ENCODE measurements around the gene INO80.

INO80 gene

DNA sequence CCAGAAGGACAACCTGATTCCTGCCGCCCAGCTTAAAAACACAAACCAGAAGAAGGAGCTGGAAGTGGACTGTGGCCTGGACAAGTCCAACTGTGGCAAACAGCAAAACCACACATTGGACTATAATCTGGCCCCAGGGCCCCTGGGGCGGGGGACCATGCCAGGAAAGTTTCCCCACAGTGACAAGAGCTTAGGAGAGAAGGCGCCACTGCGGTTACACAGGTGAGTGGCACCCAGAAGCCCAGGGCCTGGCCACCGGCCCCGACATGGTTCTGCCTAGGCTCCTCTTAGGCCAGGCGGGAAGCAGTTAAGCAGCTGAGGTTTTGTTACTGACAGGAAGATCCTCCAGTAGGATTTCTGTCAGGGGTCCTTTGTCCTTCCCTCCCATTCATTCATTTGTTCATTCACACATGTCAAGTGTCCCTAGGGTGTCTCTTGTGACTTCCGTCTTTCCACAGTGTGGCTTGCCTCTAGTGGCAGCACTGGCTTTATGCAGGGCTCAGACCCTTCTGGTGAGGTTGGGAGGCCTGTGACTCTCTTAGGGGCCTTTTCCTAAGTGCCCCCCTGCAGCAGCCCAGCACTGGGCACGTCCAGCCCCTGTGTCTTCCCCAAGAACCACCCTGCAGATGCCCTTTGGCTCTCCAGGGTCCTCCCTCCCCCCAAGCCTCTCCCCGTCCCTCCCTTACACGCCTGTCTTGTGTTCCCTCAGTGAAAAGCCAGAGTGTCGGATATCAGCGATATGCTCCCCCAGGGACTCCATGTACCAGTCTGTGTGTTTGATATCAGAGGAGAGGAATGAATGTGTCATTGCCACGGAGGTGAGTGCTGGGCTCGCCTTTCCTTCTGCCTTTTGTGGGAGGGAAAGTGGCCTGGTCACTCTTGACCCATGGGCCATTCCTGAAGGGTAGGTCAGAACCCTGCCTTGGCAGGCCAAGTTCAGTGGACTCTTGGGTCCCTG, 179.1 kb downstream of the INO80 start:
- no peak for ATAC-seq
- TF ChIP-seq TCF4 (CRISPR knock-in tag; IDR thresholded peaks at IDR 0.05; ENCODE audit: borderline replicate concordance) (no peak), ZFP3 (CRISPR knock-in tag; IDR thresholded peaks at IDR 0.05) (no peak), PPARA (CRISPR knock-in tag; IDR thresholded peaks at IDR 0.05; ENCODE audit: borderline replicate concordance) (no peak), TOX (CRISPR knock-in tag; IDR thresholded peaks at IDR 0.05; ENCODE audit: borderline replicate concordance) (no peak), RARB (CRISPR knock-in tag; IDR thresholded peaks at IDR 0.05) (no peak), OSR1 (CRISPR knock-in tag; IDR thresholded peaks at IDR 0.05) (no peak), BACH2 (CRISPR knock-in tag; IDR thresholded peaks at IDR 0.05; ENCODE audit: borderline replicate concordance) (no peak), ZNF70 (CRISPR knock-in tag; IDR thresholded peaks at IDR 0.05) (no peak), ISL1 (CRISPR knock-in tag; IDR thresholded peaks at IDR 0.05) (no peak)
- TF ChIP-seq, protein P1, sequence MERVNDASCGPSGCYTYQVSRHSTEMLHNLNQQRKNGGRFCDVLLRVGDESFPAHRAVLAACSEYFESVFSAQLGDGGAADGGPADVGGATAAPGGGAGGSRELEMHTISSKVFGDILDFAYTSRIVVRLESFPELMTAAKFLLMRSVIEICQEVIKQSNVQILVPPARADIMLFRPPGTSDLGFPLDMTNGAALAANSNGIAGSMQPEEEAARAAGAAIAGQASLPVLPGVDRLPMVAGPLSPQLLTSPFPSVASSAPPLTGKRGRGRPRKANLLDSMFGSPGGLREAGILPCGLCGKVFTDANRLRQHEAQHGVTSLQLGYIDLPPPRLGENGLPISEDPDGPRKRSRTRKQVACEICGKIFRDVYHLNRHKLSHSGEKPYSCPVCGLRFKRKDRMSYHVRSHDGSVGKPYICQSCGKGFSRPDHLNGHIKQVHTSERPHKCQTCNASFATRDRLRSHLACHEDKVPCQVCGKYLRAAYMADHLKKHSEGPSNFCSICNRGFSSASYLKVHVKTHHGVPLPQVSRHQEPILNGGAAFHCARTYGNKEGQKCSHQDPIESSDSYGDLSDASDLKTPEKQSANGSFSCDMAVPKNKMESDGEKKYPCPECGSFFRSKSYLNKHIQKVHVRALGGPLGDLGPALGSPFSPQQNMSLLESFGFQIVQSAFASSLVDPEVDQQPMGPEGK (CRISPR knock-in tag; IDR thresholded peaks at IDR 0.05; ENCODE audit: borderline replicate concordance), result no peak
- TF ChIP-seq, protein P2, sequence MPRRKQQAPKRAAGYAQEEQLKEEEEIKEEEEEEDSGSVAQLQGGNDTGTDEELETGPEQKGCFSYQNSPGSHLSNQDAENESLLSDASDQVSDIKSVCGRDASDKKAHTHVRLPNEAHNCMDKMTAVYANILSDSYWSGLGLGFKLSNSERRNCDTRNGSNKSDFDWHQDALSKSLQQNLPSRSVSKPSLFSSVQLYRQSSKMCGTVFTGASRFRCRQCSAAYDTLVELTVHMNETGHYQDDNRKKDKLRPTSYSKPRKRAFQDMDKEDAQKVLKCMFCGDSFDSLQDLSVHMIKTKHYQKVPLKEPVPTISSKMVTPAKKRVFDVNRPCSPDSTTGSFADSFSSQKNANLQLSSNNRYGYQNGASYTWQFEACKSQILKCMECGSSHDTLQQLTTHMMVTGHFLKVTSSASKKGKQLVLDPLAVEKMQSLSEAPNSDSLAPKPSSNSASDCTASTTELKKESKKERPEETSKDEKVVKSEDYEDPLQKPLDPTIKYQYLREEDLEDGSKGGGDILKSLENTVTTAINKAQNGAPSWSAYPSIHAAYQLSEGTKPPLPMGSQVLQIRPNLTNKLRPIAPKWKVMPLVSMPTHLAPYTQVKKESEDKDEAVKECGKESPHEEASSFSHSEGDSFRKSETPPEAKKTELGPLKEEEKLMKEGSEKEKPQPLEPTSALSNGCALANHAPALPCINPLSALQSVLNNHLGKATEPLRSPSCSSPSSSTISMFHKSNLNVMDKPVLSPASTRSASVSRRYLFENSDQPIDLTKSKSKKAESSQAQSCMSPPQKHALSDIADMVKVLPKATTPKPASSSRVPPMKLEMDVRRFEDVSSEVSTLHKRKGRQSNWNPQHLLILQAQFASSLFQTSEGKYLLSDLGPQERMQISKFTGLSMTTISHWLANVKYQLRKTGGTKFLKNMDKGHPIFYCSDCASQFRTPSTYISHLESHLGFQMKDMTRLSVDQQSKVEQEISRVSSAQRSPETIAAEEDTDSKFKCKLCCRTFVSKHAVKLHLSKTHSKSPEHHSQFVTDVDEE (CRISPR knock-in tag; IDR thresholded peaks at IDR 0.05), result no peak
- TF ChIP-seq, protein P3, sequence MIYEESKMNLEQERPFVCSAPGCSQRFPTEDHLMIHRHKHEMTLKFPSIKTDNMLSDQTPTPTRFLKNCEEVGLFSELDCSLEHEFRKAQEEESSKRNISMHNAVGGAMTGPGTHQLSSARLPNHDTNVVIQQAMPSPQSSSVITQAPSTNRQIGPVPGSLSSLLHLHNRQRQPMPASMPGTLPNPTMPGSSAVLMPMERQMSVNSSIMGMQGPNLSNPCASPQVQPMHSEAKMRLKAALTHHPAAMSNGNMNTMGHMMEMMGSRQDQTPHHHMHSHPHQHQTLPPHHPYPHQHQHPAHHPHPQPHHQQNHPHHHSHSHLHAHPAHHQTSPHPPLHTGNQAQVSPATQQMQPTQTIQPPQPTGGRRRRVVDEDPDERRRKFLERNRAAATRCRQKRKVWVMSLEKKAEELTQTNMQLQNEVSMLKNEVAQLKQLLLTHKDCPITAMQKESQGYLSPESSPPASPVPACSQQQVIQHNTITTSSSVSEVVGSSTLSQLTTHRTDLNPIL (CRISPR knock-in tag; IDR thresholded peaks at IDR 0.05; ENCODE audit: low read depth), result no peak

DNA sequence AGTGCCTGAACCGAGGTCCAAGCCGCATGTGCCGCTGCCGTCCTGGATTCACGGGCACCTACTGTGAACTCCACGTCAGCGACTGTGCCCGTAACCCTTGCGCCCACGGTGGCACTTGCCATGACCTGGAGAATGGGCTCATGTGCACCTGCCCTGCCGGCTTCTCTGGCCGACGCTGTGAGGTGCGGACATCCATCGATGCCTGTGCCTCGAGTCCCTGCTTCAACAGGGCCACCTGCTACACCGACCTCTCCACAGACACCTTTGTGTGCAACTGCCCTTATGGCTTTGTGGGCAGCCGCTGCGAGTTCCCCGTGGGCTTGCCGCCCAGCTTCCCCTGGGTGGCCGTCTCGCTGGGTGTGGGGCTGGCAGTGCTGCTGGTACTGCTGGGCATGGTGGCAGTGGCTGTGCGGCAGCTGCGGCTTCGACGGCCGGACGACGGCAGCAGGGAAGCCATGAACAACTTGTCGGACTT, 179.8 kb downstream of the INO80 start:
- no peak for ATAC-seq
- TF ChIP-seq GLIS3 (CRISPR knock-in tag; IDR thresholded peaks at IDR 0.05) (no peak), TOX (CRISPR knock-in tag; IDR thresholded peaks at IDR 0.05; ENCODE audit: borderline replicate concordance) (no peak), ISL1 (CRISPR knock-in tag; IDR thresholded peaks at IDR 0.05) (no peak), PPARA (CRISPR knock-in tag; IDR thresholded peaks at IDR 0.05; ENCODE audit: borderline replicate concordance) (no peak), ZFP30 (CRISPR knock-in tag; IDR thresholded peaks at IDR 0.05) (no peak), SNAI2 (CRISPR knock-in tag; IDR thresholded peaks at IDR 0.05) (no peak)
- TF ChIP-seq, protein P3 (CRISPR knock-in tag; IDR thresholded peaks at IDR 0.05; ENCODE audit: low read depth), result no peak
- TF ChIP-seq, protein P1 (CRISPR knock-in tag; IDR thresholded peaks at IDR 0.05; ENCODE audit: borderline replicate concordance), result no peak

DNA sequence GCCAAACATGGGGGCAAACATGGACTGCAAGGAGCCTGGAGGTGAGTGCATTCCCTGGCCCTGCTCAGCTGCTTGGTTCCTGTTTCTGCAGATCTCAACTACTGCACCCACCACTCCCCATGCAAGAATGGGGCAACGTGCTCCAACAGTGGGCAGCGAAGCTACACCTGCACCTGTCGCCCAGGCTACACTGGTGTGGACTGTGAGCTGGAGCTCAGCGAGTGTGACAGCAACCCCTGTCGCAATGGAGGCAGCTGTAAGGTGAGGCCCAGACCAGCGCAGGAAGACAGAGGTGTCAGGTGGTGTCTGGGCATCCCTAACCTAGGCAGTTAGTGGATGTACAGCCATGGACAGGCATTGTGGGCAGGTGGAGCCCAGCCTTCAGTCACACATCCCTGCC, 181.6 kb downstream of the INO80 start:
- TF ChIP-seq RARB (CRISPR knock-in tag; IDR thresholded peaks at IDR 0.05), result no peak
- no peak for TF ChIP-seq ZNF565 (CRISPR knock-in tag; conservative IDR thresholded peaks at IDR 0.05; ENCODE audit: low read depth)
- no peak for TF ChIP-seq TOX (CRISPR knock-in tag; IDR thresholded peaks at IDR 0.05; ENCODE audit: borderline replicate concordance)
- TF ChIP-seq, protein P4, sequence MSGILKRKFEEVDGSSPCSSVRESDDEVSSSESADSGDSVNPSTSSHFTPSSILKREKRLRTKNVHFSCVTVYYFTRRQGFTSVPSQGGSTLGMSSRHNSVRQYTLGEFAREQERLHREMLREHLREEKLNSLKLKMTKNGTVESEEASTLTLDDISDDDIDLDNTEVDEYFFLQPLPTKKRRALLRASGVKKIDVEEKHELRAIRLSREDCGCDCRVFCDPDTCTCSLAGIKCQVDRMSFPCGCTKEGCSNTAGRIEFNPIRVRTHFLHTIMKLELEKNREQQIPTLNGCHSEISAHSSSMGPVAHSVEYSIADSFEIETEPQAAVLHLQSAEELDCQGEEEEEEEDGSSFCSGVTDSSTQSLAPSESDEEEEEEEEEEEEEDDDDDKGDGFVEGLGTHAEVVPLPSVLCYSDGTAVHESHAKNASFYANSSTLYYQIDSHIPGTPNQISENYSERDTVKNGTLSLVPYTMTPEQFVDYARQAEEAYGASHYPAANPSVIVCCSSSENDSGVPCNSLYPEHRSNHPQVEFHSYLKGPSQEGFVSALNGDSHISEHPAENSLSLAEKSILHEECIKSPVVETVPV (CRISPR knock-in tag; IDR thresholded peaks at IDR 0.05), result no peak
- TF ChIP-seq ISL1 (CRISPR knock-in tag; IDR thresholded peaks at IDR 0.05), result no peak
- TF ChIP-seq, protein P3 (CRISPR knock-in tag; IDR thresholded peaks at IDR 0.05; ENCODE audit: low read depth), result no peak
- no peak for TF ChIP-seq ZFP30 (CRISPR knock-in tag; IDR thresholded peaks at IDR 0.05)
- no peak for TF ChIP-seq TCF4 (CRISPR knock-in tag; IDR thresholded peaks at IDR 0.05; ENCODE audit: borderline replicate concordance)
- no peak for TF ChIP-seq GLIS3 (CRISPR knock-in tag; IDR thresholded peaks at IDR 0.05)
- TF ChIP-seq ARNTL (CRISPR knock-in tag; IDR thresholded peaks at IDR 0.05; ENCODE audit: borderline replicate concordance, low read depth), result no peak
- no peak for TF ChIP-seq BACH2 (CRISPR knock-in tag; IDR thresholded peaks at IDR 0.05; ENCODE audit: borderline replicate concordance)
- no peak for TF ChIP-seq SNAI2 (CRISPR knock-in tag; IDR thresholded peaks at IDR 0.05)
- no peak for TF ChIP-seq ZNF70 (CRISPR knock-in tag; IDR thresholded peaks at IDR 0.05)
- no peak for ATAC-seq
